Measurements from ENCODE around the gene TIAM2. TPM values are rescaled to one million over a fixed set of nuclear protein-coding genes. Genes with fewer than 3 reads are reported as not detected.
"Not testable (repeated sequence)": the region's sequence is repeated elsewhere in the genome, so short reads cannot be mapped to it uniquely, and the experiment has no call there.

The TIAM2 gene
- total and polyA plus RNA-seq, 7 donors: 1.2 to 15.8 (median 11.0) TPM

GRCh38 chr6:155268088-155268867 is 273.2 kb downstream of the TIAM2 start:
- DNase-seq; H3K9me3 ChIP-seq; H3K27me3 ChIP-seq; H3K36me3 ChIP-seq; intact Hi-C loops (cut with DNase I); H3K4me3 ChIP-seq: not testable (repeated sequence)
- TF ChIP-seq, protein P1, sequence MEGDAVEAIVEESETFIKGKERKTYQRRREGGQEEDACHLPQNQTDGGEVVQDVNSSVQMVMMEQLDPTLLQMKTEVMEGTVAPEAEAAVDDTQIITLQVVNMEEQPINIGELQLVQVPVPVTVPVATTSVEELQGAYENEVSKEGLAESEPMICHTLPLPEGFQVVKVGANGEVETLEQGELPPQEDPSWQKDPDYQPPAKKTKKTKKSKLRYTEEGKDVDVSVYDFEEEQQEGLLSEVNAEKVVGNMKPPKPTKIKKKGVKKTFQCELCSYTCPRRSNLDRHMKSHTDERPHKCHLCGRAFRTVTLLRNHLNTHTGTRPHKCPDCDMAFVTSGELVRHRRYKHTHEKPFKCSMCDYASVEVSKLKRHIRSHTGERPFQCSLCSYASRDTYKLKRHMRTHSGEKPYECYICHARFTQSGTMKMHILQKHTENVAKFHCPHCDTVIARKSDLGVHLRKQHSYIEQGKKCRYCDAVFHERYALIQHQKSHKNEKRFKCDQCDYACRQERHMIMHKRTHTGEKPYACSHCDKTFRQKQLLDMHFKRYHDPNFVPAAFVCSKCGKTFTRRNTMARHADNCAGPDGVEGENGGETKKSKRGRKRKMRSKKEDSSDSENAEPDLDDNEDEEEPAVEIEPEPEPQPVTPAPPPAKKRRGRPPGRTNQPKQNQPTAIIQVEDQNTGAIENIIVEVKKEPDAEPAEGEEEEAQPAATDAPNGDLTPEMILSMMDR (IDR thresholded peaks at IDR 0.05): peak in 1 of 4 experiments; percentile 16
- Histone ChIP-seq H3K27ac (peak overlapping the region in 1 of 4 donors; percentile 56), H3K4me1 (peaks cover 0 to 35% (median 16%) of the 10 kb centered on the region in 4 donors)
- 84 to 85% methylated on average over 3 of the region's 5 CpGs for WGBS, 2 donors

DNA sequence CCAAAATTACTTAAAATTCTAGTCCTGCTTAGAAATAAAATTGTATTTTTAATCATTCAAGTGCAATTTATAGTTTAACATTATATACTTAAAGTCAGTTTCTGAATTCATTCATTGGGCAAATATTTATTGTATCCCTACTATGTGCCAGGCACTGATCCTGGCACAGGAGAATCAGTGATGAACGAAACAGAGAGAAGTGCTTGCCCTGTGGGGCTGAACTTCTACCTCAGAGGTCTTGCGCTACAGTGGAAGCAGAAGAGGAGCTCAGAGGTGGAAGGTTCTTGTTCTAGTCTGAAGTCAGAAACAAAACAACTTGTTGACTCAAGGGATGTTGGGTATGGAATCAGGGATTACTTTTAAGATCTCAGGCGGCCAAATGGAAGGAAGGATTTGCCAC is 274.6 kb downstream of the TIAM2 start:
- H3K36me3 ChIP-seq: no peaks in the 10 kb centered on the region
- H3K4me1 ChIP-seq: peaks cover 0 to 42% (median 30%) of the 10 kb centered on the region in 4 donors
- no peak for DNase-seq
- no peaks in the 10 kb centered on the region for H3K9me3 ChIP-seq
- WGBS, 2 donors: 77 to 81% methylated on average over 3 of the region's 3 CpGs
- TF ChIP-seq POLR2A (IDR thresholded peaks at IDR 0.05) (no peak), POLR2AphosphoS5 (IDR thresholded peaks at IDR 0.05) (no peak), EP300 (IDR thresholded peaks at IDR 0.05) (no peak)
- TF ChIP-seq, protein P1 (IDR thresholded peaks at IDR 0.05): no peak
- H3K27me3 ChIP-seq: no peaks in the 10 kb centered on the region
- no peak overlapping the region for H3K27ac ChIP-seq
- intact Hi-C loops (cut with DNase I): no loop called here
- no peak overlapping the region for H3K4me3 ChIP-seq

DNA sequence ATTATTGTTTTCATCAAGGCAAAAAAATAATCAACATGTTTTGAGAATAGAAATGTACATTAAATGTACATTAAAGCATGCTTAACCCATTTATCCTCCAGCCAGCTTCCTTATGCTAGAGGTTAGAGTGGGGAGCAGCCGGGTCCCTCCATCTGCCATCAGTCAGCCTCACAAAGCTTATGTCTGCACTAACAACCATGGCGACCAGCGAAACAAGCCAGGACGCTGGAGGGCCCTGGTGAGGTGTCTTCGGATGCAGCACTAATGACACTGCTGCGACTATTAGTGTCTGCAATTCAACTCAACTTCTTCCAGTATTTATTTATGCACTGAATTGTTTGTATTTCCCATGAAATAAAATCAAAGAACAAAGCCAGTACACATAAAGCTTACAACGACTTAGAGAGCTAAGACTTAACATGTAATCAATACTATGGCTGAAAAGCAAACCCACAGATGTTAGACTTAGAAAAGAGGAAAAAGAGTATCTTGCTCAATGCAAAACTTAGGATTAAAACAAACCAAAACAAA is 275.5 kb downstream of the TIAM2 start:
- H3K27me3 ChIP-seq: no peaks in the 10 kb centered on the region
- no peak overlapping the region for H3K4me3 ChIP-seq
- no peaks in the 10 kb centered on the region for H3K36me3 ChIP-seq
- intact Hi-C loops (cut with DNase I): no loop called here
- DNase-seq: no peak
- H3K27ac ChIP-seq: no peak overlapping the region
- peaks cover 0 to 41% (median 37%) of the 10 kb centered on the region in 4 donors for H3K4me1 ChIP-seq
- TF ChIP-seq, protein P1 (IDR thresholded peaks at IDR 0.05): no peak
- TF ChIP-seq EP300 (IDR thresholded peaks at IDR 0.05): no peak
- no peaks in the 10 kb centered on the region for H3K9me3 ChIP-seq
- WGBS, 2 donors: 78 to 86% methylated on average over 7 of the region's 7 CpGs

- H3K4me1 ChIP-seq: peaks cover 0 to 46% (median 42%) of the 10 kb centered on the region in 4 donors
- intact Hi-C loops (cut with DNase I): no loop called here
- H3K27me3 ChIP-seq: no peaks in the 10 kb centered on the region
- H3K36me3 ChIP-seq: no peaks in the 10 kb centered on the region
- H3K27ac ChIP-seq: no peak overlapping the region
- H3K4me3 ChIP-seq: no peak overlapping the region
- TF ChIP-seq EP300 (IDR thresholded peaks at IDR 0.05) (no peak), POLR2A (IDR thresholded peaks at IDR 0.05) (no peak), POLR2AphosphoS5 (IDR thresholded peaks at IDR 0.05) (no peak)
- TF ChIP-seq, protein P1 (IDR thresholded peaks at IDR 0.05): no peak
- no peaks in the 10 kb centered on the region for H3K9me3 ChIP-seq
- no peak for DNase-seq
Observed at GRCh38 chr6:155271145-155271544, 276.0 kb downstream of the TIAM2 start.

Data from sigmoid colon (tissue), 7 donors.